ENCODE measurements around the gene DCDC2C.

The DCDC2C gene

GRCh38 chr2:3709225-3709624 lies 5.8 kb downstream of the DCDC2C start:
- DNase-seq (ENCODE audit: low spot score): no peak

GRCh38 chr2:3712424-3712823 lies 9.0 kb downstream of the DCDC2C start:
- no peak for DNase-seq (ENCODE audit: low spot score)

- no peak for DNase-seq (ENCODE audit: low spot score)
These were observed 9.6 kb downstream of the DCDC2C start for GRCh38 chr2:3712831-3713503.

- DNase-seq (ENCODE audit: low spot score): no peak
These were observed 15.3 kb downstream of the DCDC2C start for GRCh38 chr2:3718679-3719078.

GRCh38 chr2:3725002-3725401 lies 21.6 kb downstream of the DCDC2C start:
- no peak for DNase-seq (ENCODE audit: low spot score)

- DNase-seq (ENCODE audit: low spot score): no peak
These were observed 22.3 kb downstream of the DCDC2C start for GRCh38 chr2:3725458-3726250.

- no peak for DNase-seq (ENCODE audit: low spot score)
These were observed 23.1 kb downstream of the DCDC2C start for GRCh38 chr2:3726511-3726910.

- no peak for DNase-seq (ENCODE audit: low spot score)
These were observed 24.1 kb downstream of the DCDC2C start for GRCh38 chr2:3727397-3728045.

- DNase-seq (ENCODE audit: low spot score): peak; percentile 39
These were observed 25.0 kb downstream of the DCDC2C start for GRCh38 chr2:3728104-3729054.

GRCh38 chr2:3729055-3729448 lies 25.7 kb downstream of the DCDC2C start:
- no peak for DNase-seq (ENCODE audit: low spot score)

- DNase-seq (ENCODE audit: low spot score): no peak
These were observed 26.4 kb downstream of the DCDC2C start for GRCh38 chr2:3729786-3730185.

- no peak for DNase-seq (ENCODE audit: low spot score)
These were observed 27.3 kb downstream of the DCDC2C start for GRCh38 chr2:3730646-3731045.

- DNase-seq (ENCODE audit: low spot score): no peak
These were observed 28.5 kb downstream of the DCDC2C start for GRCh38 chr2:3731829-3732228.

GRCh38 chr2:3736112-3736511 lies 32.7 kb downstream of the DCDC2C start:
- DNase-seq (ENCODE audit: low spot score): no peak

- DNase-seq (ENCODE audit: low spot score): no peak
These were observed 33.8 kb downstream of the DCDC2C start for GRCh38 chr2:3737128-3737527.

- DNase-seq (ENCODE audit: low spot score): peak; percentile 33
These were observed 35.1 kb downstream of the DCDC2C start for GRCh38 chr2:3738454-3738853.

- no peak for DNase-seq (ENCODE audit: low spot score)
These were observed 35.9 kb downstream of the DCDC2C start for GRCh38 chr2:3739313-3739712.

GRCh38 chr2:3741396-3741795 lies 38.0 kb downstream of the DCDC2C start:
- DNase-seq (ENCODE audit: low spot score): no peak

- no peak for DNase-seq (ENCODE audit: low spot score)
These were observed 38.7 kb downstream of the DCDC2C start for GRCh38 chr2:3741867-3742602.

GRCh38 chr2:3742743-3743508 lies 39.6 kb downstream of the DCDC2C start:
- DNase-seq (ENCODE audit: low spot score): no peak
